ENCODE results near the gene HAUS3.

DNA sequence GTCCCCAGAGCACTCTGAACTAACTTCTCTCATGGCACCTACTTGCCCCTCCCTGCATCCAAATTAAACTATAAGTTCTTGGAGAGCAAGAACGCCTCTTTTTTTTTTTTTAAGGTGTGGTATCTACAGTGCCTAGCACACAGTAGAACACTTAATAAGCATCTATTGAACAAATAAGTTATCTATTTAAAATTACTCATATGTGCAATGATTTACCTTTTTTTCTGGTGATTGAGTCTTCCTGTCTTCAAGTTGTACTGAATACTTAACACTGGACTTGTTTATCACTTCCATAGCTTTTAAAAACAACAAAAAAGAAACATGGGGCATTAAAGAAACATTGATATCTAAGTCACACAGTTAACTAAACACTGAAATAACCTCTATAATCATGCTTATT, 29.1 kb downstream of the HAUS3 start:
- TF ChIP-seq CTCF (IDR thresholded peaks at IDR 0.05) (no peak), POLR2A (IDR thresholded peaks at IDR 0.05) (no peak)

Measured in testis (tissue), 2 donors.